Urinary bladder (tissue), 4 donors: Measurements from ENCODE around the gene LGMN. TPM values are rescaled to one million over a fixed set of nuclear protein-coding genes. Genes with fewer than 3 reads are reported as not detected.
A peak's percentile ranks its signal among the peaks of the same experiment; 100 is the strongest.
"Not testable (repeated sequence)": the region's sequence is repeated elsewhere in the genome, so short reads cannot be mapped to it uniquely, and the experiment has no call there.

Experiments used
- DNase-seq: peaks from one replicate; pipeline ENCODE4 v3.0.0-alpha.2; 2015; ENCODE audit errors: extremely low spot score
- H3K27ac ChIP-seq: one replicate; pipeline ENCODE4 v1.5.1; 2013; ENCODE audit warnings: low read depth, mild to moderate bottlenecking, moderate library complexity
- H3K36me3 ChIP-seq: one replicate; pipeline ENCODE4 v1.6.1; 2013; ENCODE audit warnings: mild to moderate bottlenecking, moderate library complexity; ENCODE audit not compliant: insufficient read depth
- H3K4me1 ChIP-seq: one replicate; pipeline ENCODE4 v1.6.1; 2013; ENCODE audit warnings: mild to moderate bottlenecking, moderate library complexity; ENCODE audit not compliant: insufficient read depth
- H3K4me3 ChIP-seq: one replicate; pipeline ENCODE4 v1.5.1; 2013; ENCODE audit warnings: low read depth, low read length
- WGBS: extraction: QIAGEN DNeasy Blood & Tissue Kit; methylation state at CpG from one replicate; pipeline ENCODE4 v1.1.7; 2013; 5-methylcytosine and 5-hydroxymethylcytosine counted together
- polyA plus RNA-seq: library from polyadenylated mRNA; stranded (reverse); fragments of 200-250 nt; gene quantifications from one replicate; pipeline ENCODE4 v1.2.3, GENCODE V29; 2013
- total RNA-seq: library from RNA; depleted of rRNA; stranded (reverse); fragments of >200 nt; gene quantifications from one replicate; pipeline ENCODE4 v1.2.3, GENCODE V29; 2014
- donor health status: healthy with polysubstance abuse.
- donor health status: healthy.

Gene LGMN
- total and polyA plus RNA-seq, 2 donors = 76.5 to 131 TPM

- Histone ChIP-seq H3K27ac (no peak overlapping the region), H3K36me3 (no peaks in the 10 kb centered on the region), H3K4me1 (no peaks in the 10 kb centered on the region), H3K4me3 (no peak overlapping the region)
- no peak for DNase-seq
- 72% methylated on average over 13 of the region's 13 CpGs for WGBS
These were observed 58.0 kb downstream of the LGMN start for GRCh38 chr14:92690171-92691011.

DNA sequence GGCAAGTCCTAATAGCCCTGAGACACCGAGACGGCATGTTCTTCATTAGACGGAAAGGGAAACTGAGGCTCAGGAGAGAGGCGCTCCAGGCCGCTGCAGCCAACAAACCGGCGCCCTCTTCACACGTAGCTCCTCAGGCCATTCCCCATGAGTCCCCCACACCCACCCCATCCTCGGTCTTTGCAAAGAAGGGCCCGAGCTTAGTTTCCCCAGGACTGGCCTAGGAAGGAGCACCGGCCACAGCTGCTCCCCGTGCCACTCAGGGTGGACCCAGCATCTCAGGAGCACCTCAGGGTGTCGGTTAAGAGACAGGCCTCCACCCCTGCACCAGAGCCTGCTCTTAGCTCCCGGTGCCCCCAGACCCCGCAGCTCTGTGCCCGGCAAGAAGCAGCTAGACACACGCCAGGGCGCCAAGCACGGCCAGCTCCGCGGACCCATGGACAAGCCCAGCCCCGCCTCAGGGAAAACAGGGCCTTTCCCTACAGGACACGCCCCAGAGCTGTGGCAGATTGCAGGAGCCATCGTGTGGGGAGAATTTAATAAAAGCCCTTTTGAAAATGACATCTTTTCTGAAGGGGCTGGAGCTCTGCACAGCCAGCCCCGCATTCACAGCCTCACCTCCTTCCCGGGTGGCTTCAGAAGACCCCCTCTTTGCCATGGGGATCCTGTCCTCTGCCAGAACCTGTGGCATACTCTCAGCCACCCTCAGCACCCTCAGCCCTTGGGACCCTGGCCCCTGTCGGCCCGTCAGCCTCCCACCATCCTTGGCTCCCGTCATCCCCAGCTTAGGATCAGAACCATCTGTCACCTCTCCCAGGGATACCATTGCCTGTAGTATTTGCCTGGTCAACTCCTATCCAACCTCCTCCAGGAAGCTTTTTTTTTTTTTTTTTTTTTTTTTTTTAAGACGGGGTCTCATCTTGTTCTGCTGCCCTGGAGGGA is 59.7 kb downstream of the LGMN start:
- no peak overlapping the region for H3K27ac ChIP-seq
- no peak for DNase-seq
- H3K4me1 ChIP-seq = no peaks in the 10 kb centered on the region
- no peak overlapping the region for H3K4me3 ChIP-seq
- 90% methylated on average over 30 of the region's 30 CpGs for WGBS
- H3K36me3 ChIP-seq = no peaks in the 10 kb centered on the region

- 36% methylated on average over 80 of the region's 80 CpGs for WGBS
- no peaks in the 10 kb centered on the region for H3K4me1 ChIP-seq
- peak overlapping the region; percentile 23 for H3K4me3 ChIP-seq
- no peaks in the 10 kb centered on the region for H3K36me3 ChIP-seq
- no peak overlapping the region for H3K27ac ChIP-seq
- no peak for DNase-seq
These were observed 60.6 kb downstream of the LGMN start for GRCh38 chr14:92687681-92688433.

- H3K36me3 ChIP-seq = no peaks in the 10 kb centered on the region
- WGBS = 10% methylated on average over 45 of the region's 45 CpGs
- peak overlapping the region; percentile 22 for H3K4me3 ChIP-seq
- DNase-seq = no peak
- H3K4me1 ChIP-seq = no peaks in the 10 kb centered on the region
- no peak overlapping the region for H3K27ac ChIP-seq
These were observed 61.5 kb downstream of the LGMN start for GRCh38 chr14:92686900-92687427.

- Histone ChIP-seq H3K4me3 (no peak overlapping the region), H3K36me3 (no peaks in the 10 kb centered on the region), H3K27ac (no peak overlapping the region), H3K4me1 (no peaks in the 10 kb centered on the region)
- 74% methylated on average over 9 of the region's 9 CpGs for WGBS
- no peak for DNase-seq
These were observed 62.0 kb downstream of the LGMN start for GRCh38 chr14:92686411-92686899.

DNA sequence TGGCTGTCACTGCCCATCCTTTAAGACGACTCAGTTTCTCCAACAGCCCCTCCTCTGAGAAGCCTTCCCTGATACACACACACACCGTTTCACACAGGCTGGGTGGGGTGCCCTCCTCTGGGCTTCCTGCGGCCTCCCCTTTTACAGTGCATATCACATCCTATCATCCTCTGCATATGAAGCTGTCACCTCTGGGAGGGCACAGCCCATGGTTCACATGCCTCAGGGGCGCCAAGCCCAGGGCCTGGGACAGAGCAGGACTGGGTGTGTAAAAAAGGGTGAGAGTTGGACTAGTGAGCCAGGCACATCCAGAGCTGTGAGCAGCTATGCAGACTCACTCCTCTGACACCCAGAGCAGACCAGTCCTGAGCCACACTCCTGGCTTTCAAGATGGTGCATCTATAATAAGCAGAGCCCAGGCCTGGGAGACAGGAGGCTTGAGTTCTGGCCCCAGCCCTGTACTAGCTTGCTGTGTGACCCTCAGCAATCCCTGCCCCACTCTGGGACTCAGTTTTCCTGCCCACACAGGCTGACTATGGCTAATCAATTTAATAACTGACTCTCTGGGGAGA is 62.6 kb downstream of the LGMN start:
- no peak for DNase-seq
- H3K4me1 ChIP-seq = no peaks in the 10 kb centered on the region
- H3K4me3 ChIP-seq = no peak overlapping the region
- H3K36me3 ChIP-seq = no peaks in the 10 kb centered on the region
- no peak overlapping the region for H3K27ac ChIP-seq
- WGBS = 94% methylated on average over 4 of the region's 4 CpGs

GRCh38 chr14:92684801-92685560 is 63.4 kb downstream of the LGMN start:
- no peak for DNase-seq
- WGBS = 88% methylated on average over 21 of the region's 21 CpGs
- H3K36me3 ChIP-seq = no peaks in the 10 kb centered on the region
- no peak overlapping the region for H3K4me3 ChIP-seq
- no peaks in the 10 kb centered on the region for H3K4me1 ChIP-seq
- no peak overlapping the region for H3K27ac ChIP-seq

GRCh38 chr14:92683041-92683440 is 65.4 kb downstream of the LGMN start:
- H3K36me3 ChIP-seq = no peaks in the 10 kb centered on the region
- WGBS = 97% methylated on average over 8 of the region's 8 CpGs
- H3K27ac ChIP-seq = no peak overlapping the region
- H3K4me1 ChIP-seq = no peaks in the 10 kb centered on the region
- H3K4me3 ChIP-seq = no peak overlapping the region
- DNase-seq = no peak

GRCh38 chr14:92680781-92681650 is 67.4 kb downstream of the LGMN start:
- Histone ChIP-seq H3K4me1 (no peaks in the 10 kb centered on the region), H3K36me3 (no peaks in the 10 kb centered on the region), H3K4me3 (no peak overlapping the region), H3K27ac (no peak overlapping the region)
- WGBS = 33% methylated on average over 13 of the region's 13 CpGs
- no peak for DNase-seq

- H3K4me3 ChIP-seq, H3K4me1 ChIP-seq, DNase-seq, H3K27ac ChIP-seq, H3K36me3 ChIP-seq: not testable (repeated sequence)
- 85% methylated on average over 4 of the region's 4 CpGs for WGBS
These were observed 68.1 kb downstream of the LGMN start for GRCh38 chr14:92680330-92680729.

- Histone ChIP-seq H3K27ac (no peak overlapping the region), H3K36me3 (no peaks in the 10 kb centered on the region), H3K4me3 (no peak overlapping the region), H3K4me1 (no peaks in the 10 kb centered on the region)
- 93% methylated on average over 4 of the region's 4 CpGs for WGBS
- DNase-seq = no peak
These were observed 69.2 kb downstream of the LGMN start for GRCh38 chr14:92679246-92679645.
